HEK293 (cell line): ENCODE results near the gene WDR70.

ENCODE experiments used
- CTCF ChIA-PET: fragments of 350-600 bp; formaldehyde crosslinking; extraction: SDS; loops from one replicate; lab custom pipeline; 2021; ENCODE audit warnings: antibody characterized with exemption; lab: Yijun Ruan, JAX
- POLR2A ChIA-PET: fragments of 300-600 bp; formaldehyde crosslinking; extraction: SDS; loops from one replicate; lab custom pipeline; 2020; ENCODE audit warnings: antibody characterized with exemption, inconsistent platforms; lab: Yijun Ruan, JAX
- H3K27ac ChIP-seq: fragments of 200-500 bp; sonication (Bioruptor generic); 2 replicates; pipeline ENCODE4 v1.5.1; 2014; ENCODE audit warnings: low read depth, low read length, control low read depth, inconsistent platforms; ENCODE audit errors: extremely low read depth
- H3K36me3 ChIP-seq, 2 experiments: fragments of 200-500 bp in 1 of 2; sonication (Bioruptor generic) in 1 of 2; 1 replicate in 1 of 2; 2 replicates in 1 of 2; pipeline ENCODE4 v1.5.1; 2014 to 2017; ENCODE audit warnings: inconsistent platforms in 2 of 2, low read length in 2 of 2; ENCODE audit not compliant: control insufficient read depth in 2 of 2, insufficient read depth in 1 of 2
- H3K4me1 ChIP-seq: fragments of 200-500 bp; sonication (Bioruptor generic); 2 replicates; pipeline ENCODE4 v1.5.1; 2014; ENCODE audit warnings: mild to moderate bottlenecking, low read length, inconsistent platforms; ENCODE audit not compliant: control insufficient read depth, insufficient read depth
- H3K4me3 ChIP-seq: 2 replicates; pipeline ENCODE4 v1.5.1; 2011; ENCODE audit warnings: low read depth, mild to moderate bottlenecking, control low read depth, low read length, moderate library complexity
- H3K9me3 ChIP-seq: fragments of 200-500 bp; sonication (Bioruptor generic); 2 replicates; pipeline ENCODE4 v1.5.1; 2014; ENCODE audit warnings: low read depth, low read length, inconsistent platforms; ENCODE audit not compliant: control insufficient read depth, insufficient read depth
- BCL6B ChIP-seq: fragments of 450-650 bp; formaldehyde crosslinking; IDR thresholded peaks from 2 replicates; pipeline ENCODE4 v1.5.1; 2017; ENCODE audit warnings: missing biosample characterization, missing genetic modification characterization
- CTCF ChIP-seq: fragments of 450-650 bp; formaldehyde crosslinking; IDR thresholded peaks from 2 replicates; pipeline ENCODE4 v1.5.1; 2016; ENCODE audit warnings: missing biosample characterization, missing genetic modification characterization
- ELK4 ChIP-seq: IDR thresholded peaks from 2 replicates; pipeline ENCODE4 v1.6.1; 2011; ENCODE audit warnings: mild to moderate bottlenecking, low read depth, low read length, borderline replicate concordance
- GLIS2 ChIP-seq: fragments of 450-650 bp; formaldehyde crosslinking; IDR thresholded peaks from 2 replicates; pipeline ENCODE4 v1.5.1; 2016; ENCODE audit warnings: missing biosample characterization, missing genetic modification characterization
- KLF1 ChIP-seq: fragments of 450-650 bp; formaldehyde crosslinking; IDR thresholded peaks from 2 replicates; pipeline ENCODE4 v1.5.1; 2016; ENCODE audit warnings: missing biosample characterization, missing genetic modification characterization
- SETDB1 ChIP-seq: IDR thresholded peaks from one replicate; pipeline ENCODE4 v1.6.1; 2017; ENCODE audit warnings: mild to moderate bottlenecking, low read length, moderate library complexity, mixed read lengths; ENCODE audit not compliant: insufficient read length
- TRIM28 ChIP-seq: IDR thresholded peaks from 2 replicates; pipeline ENCODE4 v1.6.1; 2011; ENCODE audit warnings: low read length, control low read depth, borderline replicate concordance
- ZBTB10 ChIP-seq: fragments of 450-650 bp; formaldehyde crosslinking; IDR thresholded peaks from 2 replicates; pipeline ENCODE4 v1.5.1; 2016; ENCODE audit warnings: missing biosample characterization, missing genetic modification characterization
- ZNF221 ChIP-seq: fragments of 450-650 bp; formaldehyde crosslinking; IDR thresholded peaks from 2 replicates; pipeline ENCODE4 v1.5.1; 2017; ENCODE audit warnings: missing biosample characterization, missing genetic modification characterization, borderline replicate concordance
- ZNF280D ChIP-seq: fragments of 450-650 bp; formaldehyde crosslinking; IDR thresholded peaks from 2 replicates; pipeline ENCODE4 v1.5.1; 2016; ENCODE audit warnings: missing biosample characterization, missing genetic modification characterization
- ZNF473 ChIP-seq: fragments of 450-650 bp; formaldehyde crosslinking; IDR thresholded peaks from 2 replicates; pipeline ENCODE4 v1.5.1; 2017; ENCODE audit warnings: missing biosample characterization, missing genetic modification characterization
- ZNF521 ChIP-seq: fragments of 450-650 bp; formaldehyde crosslinking; IDR thresholded peaks from 2 replicates; pipeline ENCODE4 v1.5.1; 2017; ENCODE audit warnings: missing biosample characterization, mild to moderate bottlenecking, missing genetic modification characterization
- ZNF555 ChIP-seq: fragments of 450-650 bp; formaldehyde crosslinking; conservative IDR thresholded peaks from 2 replicates; pipeline ENCODE4 v1.5.1; 2017; ENCODE audit warnings: missing biosample characterization, mild to moderate bottlenecking, missing genetic modification characterization, inconsistent platforms
- ZNF654 ChIP-seq: fragments of 450-650 bp; formaldehyde crosslinking; IDR thresholded peaks from 2 replicates; pipeline ENCODE4 v1.5.1; 2016; ENCODE audit warnings: low read depth, missing biosample characterization, missing genetic modification characterization
- ZNF677 ChIP-seq: fragments of 450-650 bp; IDR thresholded peaks from 2 replicates; pipeline ENCODE4 v1.5.0; 2018; ENCODE audit warnings: missing biosample characterization, mild to moderate bottlenecking, missing genetic modification characterization, moderate library complexity

Gene WDR70

GRCh38 chr5:37773809-37774208, 394.7 kb downstream of the WDR70 start (continued):
- TF ChIP-seq ZNF521 (tag by site-specific recombination) (no peak), ZNF473 (tag by site-specific recombination) (no peak), ZBTB10 (tag by site-specific recombination) (no peak), GLIS2 (tag by site-specific recombination) (no peak), KLF1 (tag by site-specific recombination) (no peak)

GRCh38 chr5:37774912-37775483, 395.9 kb downstream of the WDR70 start:
- CTCF ChIA-PET = interaction anchor here (0.6 to 2.1 kb wide), 19 partner anchors 9 to 418 kb away, joined by 3 to 9 read pairs (median 4); no protein-coding TSS in a partner anchor
- no peaks in the 10 kb centered on the region for H3K9me3 ChIP-seq
- POLR2A ChIA-PET = no interaction called here

More at GRCh38 chr5:37774912-37775483, 395.9 kb downstream of the WDR70 start:
- no peaks in the 10 kb centered on the region for H3K36me3 ChIP-seq
- H3K27ac ChIP-seq = no peak overlapping the region
- no peaks in the 10 kb centered on the region for H3K4me1 ChIP-seq
- TF ChIP-seq ZNF280D (tag by site-specific recombination) = peak; percentile 54; the same call in 1 of the 2 replicates
- TF ChIP-seq ZNF654 = peak; percentile 19; the same call in 1 of the 2 replicates
- no peak for TF ChIP-seq ZNF221
- peak; percentile 72 for TF ChIP-seq SETDB1
- TF ChIP-seq ELK4 = no peak
- TF ChIP-seq TRIM28 = no peak
- peak; percentile 63; the same call in 1 of the 2 replicates for TF ChIP-seq CTCF (tag by site-specific recombination)
- no peak for TF ChIP-seq ZNF677 (tag by site-specific recombination)
- no peak for TF ChIP-seq BCL6B
- no peak for TF ChIP-seq ZNF555
- no peak overlapping the region for H3K4me3 ChIP-seq
